HepG2 (cell line): ENCODE results near the gene TUBGCP6. TPM values are rescaled to one million over a fixed set of nuclear protein-coding genes. Genes with fewer than 3 reads are reported as not detected.
A peak's percentile ranks its signal among the peaks of the same experiment; 100 is the strongest.

Source experiments
- AGO2 ChIP-seq: fragments of 200-400 bp; formaldehyde crosslinking; optimal IDR thresholded peaks from 2 replicates; pipeline ENCODE3; 2017; ENCODE audit warnings: mild to moderate bottlenecking, low read depth, low read length, moderate library complexity
- FLYWCH1 ChIP-seq: sonication (generic); formaldehyde crosslinking; IDR thresholded peaks from 2 replicates; pipeline ENCODE4 v1.8.1; 2023; ENCODE audit warnings: mild to moderate bottlenecking, missing genetic modification reagents
- HES4 ChIP-seq: sonication (generic); formaldehyde crosslinking; IDR thresholded peaks from 2 replicates; pipeline ENCODE4 v1.9.0; 2021; ENCODE audit warnings: mild to moderate bottlenecking, missing genetic modification reagents, borderline replicate concordance
- IKZF4 ChIP-seq: sonication (generic); formaldehyde crosslinking; IDR thresholded peaks from 2 replicates; pipeline ENCODE4 v1.5.1; 2020; ENCODE audit warnings: borderline replicate concordance, mild to moderate bottlenecking, low read depth, missing genetic modification reagents; ENCODE audit errors: not compliant biosample characterization
- KAT2B ChIP-seq: fragments of 150-350 bp; IDR thresholded peaks from 2 replicates; pipeline ENCODE4 v1.6.1; 2014; ENCODE audit warnings: low read depth, low read length, borderline replicate concordance
- MEIS2 ChIP-seq: sonication (generic); formaldehyde crosslinking; IDR thresholded peaks from 2 replicates; pipeline ENCODE4 v1.9.0; 2021; ENCODE audit warnings: mild to moderate bottlenecking, missing genetic modification reagents
- ONECUT2 ChIP-seq: sonication (generic); formaldehyde crosslinking; IDR thresholded peaks from 2 replicates; pipeline ENCODE4 v1.4.0; 2020; ENCODE audit warnings: missing genetic modification reagents
- PHB2 ChIP-seq: fragments of 450-650 bp; IDR thresholded peaks from 2 replicates; pipeline ENCODE4 v1.6.1; 2018; ENCODE audit not compliant: partially characterized antibody
- RBM22 ChIP-seq: fragments of 200-400 bp; formaldehyde crosslinking; optimal IDR thresholded peaks from 2 replicates; pipeline ENCODE3; 2017; ENCODE audit warnings: mild to moderate bottlenecking, low read length, moderate library complexity
- SRSF1 ChIP-seq: fragments of 200-400 bp; formaldehyde crosslinking; optimal IDR thresholded peaks from 2 replicates; pipeline ENCODE3; 2017; ENCODE audit warnings: mild to moderate bottlenecking, low read depth, low read length, moderate library complexity
- THAP11 ChIP-seq: IDR thresholded peaks from 2 replicates; pipeline ENCODE4 v1.6.1; 2016; ENCODE audit warnings: missing biosample characterization, missing genetic modification reagents
- ZBTB8A ChIP-seq: sonication (generic); formaldehyde crosslinking; IDR thresholded peaks from 2 replicates; pipeline ENCODE4 v1.4.0; 2020; ENCODE audit warnings: mild to moderate bottlenecking, low read depth, missing genetic modification reagents, borderline replicate concordance
- ZNF263 ChIP-seq: sonication (generic); formaldehyde crosslinking; IDR thresholded peaks from 2 replicates; pipeline ENCODE4 v1.4.0; 2020; ENCODE audit warnings: missing genetic modification reagents
- ZNF567 ChIP-seq: sonication (generic); formaldehyde crosslinking; IDR thresholded peaks from 2 replicates; pipeline ENCODE4 v1.8.1; 2023; ENCODE audit warnings: mild to moderate bottlenecking, missing genetic modification reagents, borderline replicate concordance
- ZNF672 ChIP-seq: sonication (generic); formaldehyde crosslinking; IDR thresholded peaks from 2 replicates; pipeline ENCODE4 v1.8.1; 2022; ENCODE audit warnings: missing genetic modification reagents
- polyA plus RNA-seq, 8 experiments: library from polyadenylated mRNA; depleted of rRNA in 3 of 8; stranded (reverse) in 7 of 8; unstranded in 1 of 8; fragments of >200 nt; fragmentation: Illumina TruSeq in 4 of 8; extraction: Trizol in 4 of 8; gene quantifications; 2 replicates each; pipeline versions ENCODE4 v1.2.1 to v1.2.3, GENCODE V29; 2011 to 2016; ENCODE audit warnings: low read depth in 4 of 8, missing spikeins in 1 of 8, mixed read lengths in 1 of 8; ENCODE audit not compliant: insufficient read depth in 1 of 8
- total RNA-seq, 5 experiments: library from RNA; depleted of rRNA; stranded (reverse); fragments of >200 nt; fragmentation: Illumina TruSeq; extraction: Trizol; gene quantifications; 2 replicates each; pipeline ENCODE4 v1.2.3, GENCODE V29; 2016; ENCODE audit warnings: low read depth in 1 of 5
- TF ChIP-seq, protein P1 (sequence below): sonication (generic); formaldehyde crosslinking; IDR thresholded peaks from 2 replicates; pipeline ENCODE4 v1.4.0; 2020; ENCODE audit warnings: missing genetic modification reagents
- TF ChIP-seq, protein P2 (sequence below): sonication (generic); formaldehyde crosslinking; IDR thresholded peaks from 2 replicates; pipeline ENCODE4 v1.5.0; 2020; ENCODE audit warnings: mild to moderate bottlenecking, missing genetic modification reagents, borderline replicate concordance
- TF ChIP-seq, protein P3 (sequence below): sonication (generic); formaldehyde crosslinking; IDR thresholded peaks from 2 replicates; pipeline ENCODE4 v1.4.0; 2020; ENCODE audit warnings: missing genetic modification reagents, low read depth, mild to moderate bottlenecking, borderline replicate concordance
- TF ChIP-seq, protein P4 (sequence below): IDR thresholded peaks from 2 replicates; pipeline ENCODE4 v1.6.1; 2016; ENCODE audit warnings: missing biosample characterization, missing genetic modification reagents, low read depth

Gene TUBGCP6
- total and polyA plus RNA-seq, 2 of the 13 experiments (the other 11 are each of a cell fraction or from before 2014, with no cell fraction given): 14.6 to 15.7 TPM

DNA sequence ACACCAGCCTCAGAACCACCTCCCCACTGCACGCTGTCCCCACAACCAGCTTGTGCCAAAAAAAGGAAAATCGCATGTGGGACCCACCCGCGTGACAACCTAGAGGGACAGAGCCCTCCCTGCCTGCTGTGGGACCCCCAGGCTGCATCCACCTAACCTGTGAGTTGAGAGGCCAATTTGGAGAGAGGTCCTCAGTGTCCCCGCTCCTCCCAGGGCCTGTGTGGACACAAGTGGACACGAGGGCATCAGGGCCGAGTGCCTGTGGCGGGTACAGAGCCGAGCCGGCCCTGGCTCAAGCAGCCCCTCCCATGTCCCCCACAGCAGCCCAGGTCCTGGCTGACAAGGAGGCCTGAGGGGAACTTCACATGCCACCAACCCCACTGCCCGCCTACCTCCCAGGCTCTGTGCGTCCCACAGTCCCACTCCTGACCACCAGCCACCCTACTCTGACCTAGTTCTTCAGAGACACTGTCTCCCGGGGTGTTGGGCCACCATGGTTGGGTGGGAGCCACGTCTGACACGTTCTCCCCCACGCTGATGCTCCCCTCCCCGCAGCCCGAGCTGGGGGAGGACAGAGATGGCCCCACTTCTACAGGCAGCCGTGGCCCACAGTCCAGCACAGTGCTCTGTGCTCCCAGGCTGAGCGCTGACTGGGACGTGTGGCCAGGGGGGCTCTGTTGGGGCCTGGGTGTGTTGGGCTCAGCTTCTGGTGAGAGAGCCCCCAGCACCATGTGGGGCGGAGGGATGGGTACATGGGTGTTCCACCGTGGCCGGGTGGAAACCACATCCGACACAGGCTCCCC lies 24.8 kb downstream of the TUBGCP6 start (continued):
- TF ChIP-seq HES4 (no peak), AGO2 (peak; percentile 12), ZNF672 (CRISPR knock-in tag) (no peak), ZNF567 (no peak), KAT2B (no peak), RBM22 (peak; percentile 12), SRSF1 (no peak), ONECUT2 (CRISPR knock-in tag) (no peak), FLYWCH1 (CRISPR knock-in tag) (no peak), THAP11 (CRISPR knock-in tag) (no peak), ZBTB8A (CRISPR knock-in tag) (no peak), ZNF263 (CRISPR knock-in tag) (no peak), PHB2 (no peak), IKZF4 (no peak), MEIS2 (CRISPR knock-in tag) (no peak)
- TF ChIP-seq, protein P1, sequence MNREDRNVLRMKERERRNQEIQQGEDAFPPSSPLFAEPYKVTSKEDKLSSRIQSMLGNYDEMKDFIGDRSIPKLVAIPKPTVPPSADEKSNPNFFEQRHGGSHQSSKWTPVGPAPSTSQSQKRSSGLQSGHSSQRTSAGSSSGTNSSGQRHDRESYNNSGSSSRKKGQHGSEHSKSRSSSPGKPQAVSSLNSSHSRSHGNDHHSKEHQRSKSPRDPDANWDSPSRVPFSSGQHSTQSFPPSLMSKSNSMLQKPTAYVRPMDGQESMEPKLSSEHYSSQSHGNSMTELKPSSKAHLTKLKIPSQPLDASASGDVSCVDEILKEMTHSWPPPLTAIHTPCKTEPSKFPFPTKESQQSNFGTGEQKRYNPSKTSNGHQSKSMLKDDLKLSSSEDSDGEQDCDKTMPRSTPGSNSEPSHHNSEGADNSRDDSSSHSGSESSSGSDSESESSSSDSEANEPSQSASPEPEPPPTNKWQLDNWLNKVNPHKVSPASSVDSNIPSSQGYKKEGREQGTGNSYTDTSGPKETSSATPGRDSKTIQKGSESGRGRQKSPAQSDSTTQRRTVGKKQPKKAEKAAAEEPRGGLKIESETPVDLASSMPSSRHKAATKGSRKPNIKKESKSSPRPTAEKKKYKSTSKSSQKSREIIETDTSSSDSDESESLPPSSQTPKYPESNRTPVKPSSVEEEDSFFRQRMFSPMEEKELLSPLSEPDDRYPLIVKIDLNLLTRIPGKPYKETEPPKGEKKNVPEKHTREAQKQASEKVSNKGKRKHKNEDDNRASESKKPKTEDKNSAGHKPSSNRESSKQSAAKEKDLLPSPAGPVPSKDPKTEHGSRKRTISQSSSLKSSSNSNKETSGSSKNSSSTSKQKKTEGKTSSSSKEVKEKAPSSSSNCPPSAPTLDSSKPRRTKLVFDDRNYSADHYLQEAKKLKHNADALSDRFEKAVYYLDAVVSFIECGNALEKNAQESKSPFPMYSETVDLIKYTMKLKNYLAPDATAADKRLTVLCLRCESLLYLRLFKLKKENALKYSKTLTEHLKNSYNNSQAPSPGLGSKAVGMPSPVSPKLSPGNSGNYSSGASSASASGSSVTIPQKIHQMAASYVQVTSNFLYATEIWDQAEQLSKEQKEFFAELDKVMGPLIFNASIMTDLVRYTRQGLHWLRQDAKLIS (CRISPR knock-in tag): no peak
- TF ChIP-seq, protein P2, sequence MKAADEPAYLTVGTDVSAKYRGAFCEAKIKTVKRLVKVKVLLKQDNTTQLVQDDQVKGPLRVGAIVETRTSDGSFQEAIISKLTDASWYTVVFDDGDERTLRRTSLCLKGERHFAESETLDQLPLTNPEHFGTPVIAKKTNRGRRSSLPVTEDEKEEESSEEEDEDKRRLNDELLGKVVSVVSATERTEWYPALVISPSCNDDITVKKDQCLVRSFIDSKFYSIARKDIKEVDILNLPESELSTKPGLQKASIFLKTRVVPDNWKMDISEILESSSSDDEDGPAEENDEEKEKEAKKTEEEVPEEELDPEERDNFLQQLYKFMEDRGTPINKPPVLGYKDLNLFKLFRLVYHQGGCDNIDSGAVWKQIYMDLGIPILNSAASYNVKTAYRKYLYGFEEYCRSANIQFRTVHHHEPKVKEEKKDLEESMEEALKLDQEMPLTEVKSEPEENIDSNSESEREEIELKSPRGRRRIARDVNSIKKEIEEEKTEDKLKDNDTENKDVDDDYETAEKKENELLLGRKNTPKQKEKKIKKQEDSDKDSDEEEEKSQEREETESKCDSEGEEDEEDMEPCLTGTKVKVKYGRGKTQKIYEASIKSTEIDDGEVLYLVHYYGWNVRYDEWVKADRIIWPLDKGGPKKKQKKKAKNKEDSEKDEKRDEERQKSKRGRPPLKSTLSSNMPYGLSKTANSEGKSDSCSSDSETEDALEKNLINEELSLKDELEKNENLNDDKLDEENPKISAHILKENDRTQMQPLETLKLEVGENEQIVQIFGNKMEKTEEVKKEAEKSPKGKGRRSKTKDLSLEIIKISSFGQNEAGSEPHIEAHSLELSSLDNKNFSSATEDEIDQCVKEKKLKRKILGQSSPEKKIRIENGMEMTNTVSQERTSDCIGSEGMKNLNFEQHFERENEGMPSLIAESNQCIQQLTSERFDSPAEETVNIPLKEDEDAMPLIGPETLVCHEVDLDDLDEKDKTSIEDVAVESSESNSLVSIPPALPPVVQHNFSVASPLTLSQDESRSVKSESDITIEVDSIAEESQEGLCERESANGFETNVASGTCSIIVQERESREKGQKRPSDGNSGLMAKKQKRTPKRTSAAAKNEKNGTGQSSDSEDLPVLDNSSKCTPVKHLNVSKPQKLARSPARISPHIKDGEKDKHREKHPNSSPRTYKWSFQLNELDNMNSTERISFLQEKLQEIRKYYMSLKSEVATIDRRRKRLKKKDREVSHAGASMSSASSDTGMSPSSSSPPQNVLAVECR (CRISPR knock-in tag): 0 out of 2 replicates have a peak, but pooled peaks have one; percentile 2
- TF ChIP-seq, protein P3, sequence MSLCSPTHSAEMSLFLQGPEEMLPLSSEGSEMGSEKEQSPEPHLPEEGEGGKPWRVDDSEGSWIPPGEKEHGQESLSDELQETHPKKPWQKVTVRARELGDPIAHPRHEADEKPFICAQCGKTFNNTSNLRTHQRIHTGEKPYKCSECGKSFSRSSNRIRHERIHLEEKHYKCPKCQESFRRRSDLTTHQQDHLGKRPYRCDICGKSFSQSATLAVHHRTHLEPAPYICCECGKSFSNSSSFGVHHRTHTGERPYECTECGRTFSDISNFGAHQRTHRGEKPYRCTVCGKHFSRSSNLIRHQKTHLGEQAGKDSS (CRISPR knock-in tag): no peak
- TF ChIP-seq, protein P4, sequence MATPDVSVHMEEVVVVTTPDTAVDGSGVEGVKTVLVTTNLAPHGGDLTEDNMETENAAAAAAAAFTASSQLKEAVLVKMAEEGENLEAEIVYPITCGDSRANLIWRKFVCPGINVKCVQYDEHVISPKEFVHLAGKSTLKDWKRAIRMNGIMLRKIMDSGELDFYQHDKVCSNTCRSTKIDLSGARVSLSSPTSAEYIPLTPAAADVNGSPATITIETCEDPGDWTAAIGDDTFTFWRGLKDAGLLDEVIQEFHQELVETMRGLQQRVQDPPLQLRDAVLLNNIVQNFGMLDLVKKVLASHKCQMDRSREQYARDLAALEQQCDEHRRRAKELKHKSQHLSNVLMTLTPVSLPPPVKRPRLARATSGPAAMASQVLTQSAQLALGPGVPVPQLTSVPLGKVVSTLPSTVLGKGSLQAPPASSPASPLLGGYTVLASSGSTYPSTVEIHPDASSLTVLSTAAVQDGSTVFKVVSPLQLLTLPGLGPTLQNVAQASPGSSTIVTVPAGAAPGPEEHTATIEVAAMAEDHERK (CRISPR knock-in tag): no peak
